Neuronal stem cell (in vitro differentiated cells): ENCODE data around the gene GAPVD1.
A peak's percentile ranks its signal among the peaks of the same experiment; 100 is the strongest.

Experiments
- DNase-seq: peaks from one replicate; pipeline ENCODE4 v3.0.0-alpha.2; 2013; ENCODE audit warnings: low spot score
- H2AFZ ChIP-seq: one replicate; pipeline ENCODE4 v1.6.1; 2013; ENCODE audit warnings: mild to moderate bottlenecking, low read length, inconsistent platforms
- H2AK5ac ChIP-seq: 2 replicates; pipeline ENCODE4 v1.6.1; 2013; ENCODE audit warnings: low read depth, mild to moderate bottlenecking, inconsistent platforms, low read length, moderate library complexity, mixed read lengths
- H2BK120ac ChIP-seq: 2 replicates; pipeline ENCODE4 v1.6.1; 2013; ENCODE audit warnings: low read depth, mild to moderate bottlenecking, inconsistent platforms, low read length, moderate library complexity, mixed read lengths
- H2BK12ac ChIP-seq: one replicate; pipeline ENCODE4 v1.6.1; 2013; ENCODE audit warnings: low read length, inconsistent platforms
- H2BK15ac ChIP-seq: 2 replicates; pipeline ENCODE4 v1.6.1; 2013; ENCODE audit warnings: mild to moderate bottlenecking, low read length, inconsistent platforms, mixed read lengths
- H2BK5ac ChIP-seq: one replicate; pipeline ENCODE4 v1.6.1; 2013; ENCODE audit warnings: inconsistent platforms, mild to moderate bottlenecking, low read length, moderate library complexity
- H3K14ac ChIP-seq: one replicate; pipeline ENCODE4 v1.6.1; 2013; ENCODE audit warnings: low read length, inconsistent platforms
- H3K18ac ChIP-seq: 2 replicates; pipeline ENCODE4 v1.6.1; 2013; ENCODE audit warnings: low read length, inconsistent platforms
- H3K23ac ChIP-seq: 2 replicates; pipeline ENCODE4 v1.6.1; 2013; ENCODE audit warnings: low read depth, mild to moderate bottlenecking, mixed read lengths, low read length, inconsistent platforms; ENCODE audit not compliant: poor library complexity
- H3K27ac ChIP-seq: replicated peaks from 3 replicates; pipeline ENCODE4 v1.5.1; 2013; ENCODE audit warnings: low read length, inconsistent platforms
- H3K27me3 ChIP-seq, 3 experiments: 2 replicates each; pipeline ENCODE4 v1.6.1; 2013; ENCODE audit warnings: low read length in 3 of 3, mild to moderate bottlenecking in 2 of 3, inconsistent platforms in 1 of 3, low read depth in 1 of 3, mixed read lengths in 1 of 3, moderate library complexity in 1 of 3; ENCODE audit not compliant: control insufficient read depth in 3 of 3, insufficient read depth in 3 of 3
- H3K36me3 ChIP-seq, 2 donors: replicated peaks in 1 of 2; 2 replicates each; pipeline ENCODE4 v1.6.1; 2013; ENCODE audit warnings: low read length in 2 of 2; ENCODE audit not compliant: control insufficient read depth in 2 of 2, insufficient read depth in 2 of 2
- H3K4ac ChIP-seq: 2 replicates; pipeline ENCODE4 v1.6.1; 2013; ENCODE audit warnings: inconsistent platforms, mild to moderate bottlenecking, low read length, moderate library complexity
- H3K4me1 ChIP-seq, 2 donors: 1 replicate in 1 of 2; 2 replicates in 1 of 2; pipeline ENCODE4 v1.6.1; 2013; ENCODE audit warnings: low read length in 2 of 2, low read depth in 1 of 2; ENCODE audit not compliant: control insufficient read depth in 2 of 2, insufficient read depth in 1 of 2
- H3K4me2 ChIP-seq: one replicate; pipeline ENCODE4 v1.6.1; 2013; ENCODE audit warnings: mild to moderate bottlenecking, low read length, inconsistent platforms; ENCODE audit not compliant: insufficient read depth, poor library complexity, severe bottlenecking
- H3K4me3 ChIP-seq, 2 donors: 2 replicates each; pipeline ENCODE4 v1.5.1; 2013; ENCODE audit warnings: low read length in 2 of 2, mild to moderate bottlenecking in 2 of 2, inconsistent platforms in 1 of 2, moderate library complexity in 1 of 2
- H3K79me1 ChIP-seq: one replicate; pipeline ENCODE4 v1.6.1; 2013; ENCODE audit warnings: low read depth, mild to moderate bottlenecking, inconsistent platforms, low read length, moderate library complexity
- H3K9ac ChIP-seq: one replicate; pipeline ENCODE4 v1.6.1; 2013; ENCODE audit warnings: mild to moderate bottlenecking, low read depth, low read length, inconsistent platforms; ENCODE audit not compliant: poor library complexity
- H3K9me3 ChIP-seq, 2 donors: replicated peaks in 1 of 2; 2 replicates each; pipeline versions ENCODE3 to v1.6.1; 2013; ENCODE audit warnings: low read length in 2 of 2, mild to moderate bottlenecking in 2 of 2, inconsistent platforms in 1 of 2, low read depth in 1 of 2, mixed read lengths in 1 of 2, moderate library complexity in 1 of 2; ENCODE audit not compliant: control insufficient read depth in 2 of 2, insufficient read depth in 1 of 2
- H4K8ac ChIP-seq: one replicate; pipeline ENCODE4 v1.6.1; 2013; ENCODE audit warnings: low read depth, mild to moderate bottlenecking, inconsistent platforms, low read length, moderate library complexity
- H4K91ac ChIP-seq: one replicate; pipeline ENCODE4 v1.6.1; 2013; ENCODE audit warnings: low read length, low read depth, mild to moderate bottlenecking, inconsistent platforms; ENCODE audit not compliant: poor library complexity
- WGBS, 2 donors: extraction: QIAGEN DNeasy Blood & Tissue Kit; methylation state at CpG; one replicate each; pipeline ENCODE4 v1.1.7; 2013; ENCODE audit warnings: missing lambda C conversion rate in 2 of 2, mixed read lengths in 1 of 2; ENCODE audit not compliant: insufficient read length in 2 of 2, insufficient replicate concordance in 1 of 2; ENCODE audit errors: extremely low coverage in 2 of 2; 5-methylcytosine and 5-hydroxymethylcytosine counted together

The GAPVD1 gene

GRCh38 chr9:125380406-125380805 lies 118.8 kb downstream of the GAPVD1 start:
- Histone ChIP-seq H3K9me3 (no peaks in the 10 kb centered on the region), H3K27ac (no peak overlapping the region), H2BK5ac (no peak overlapping the region), H4K8ac (no peak overlapping the region), H4K91ac (no peak overlapping the region), H3K79me1 (no peaks in the 10 kb centered on the region), H3K4me2 (no peak overlapping the region), H3K18ac (no peak overlapping the region), H3K4ac (no peak overlapping the region), H2BK15ac (no peak overlapping the region), H3K23ac (peak overlapping the region; percentile 20), H3K4me1 (no peaks in the 10 kb centered on the region), H3K27me3 (no peaks in the 10 kb centered on the region), H2BK12ac (no peak overlapping the region), H2AK5ac (no peak overlapping the region), H2AFZ (no peak overlapping the region), H3K14ac (no peak overlapping the region), H3K36me3 (no peaks in the 10 kb centered on the region), H2BK120ac (no peak overlapping the region), H3K4me3 (no peak overlapping the region), H3K9ac (no peak overlapping the region)
- no peak for DNase-seq
- no CpG with 5 or more reads among the region's 8 CpGs for WGBS, 2 donors

- no peak for DNase-seq
Measured at GRCh38 chr9:125387861-125388524, 126.4 kb downstream of the GAPVD1 start.

GRCh38 chr9:125388978-125389377 lies 127.4 kb downstream of the GAPVD1 start:
- no peak overlapping the region for H4K8ac ChIP-seq
- H2AFZ ChIP-seq = peak overlapping the region; percentile 48
- no peak overlapping the region for H3K4me3 ChIP-seq
- H3K9me3 ChIP-seq = peaks cover 0 to 2% of the 10 kb centered on the region in 2 donors
- H3K27me3 ChIP-seq = no peaks in the 10 kb centered on the region
- H3K9ac ChIP-seq = no peak overlapping the region
- H2BK15ac ChIP-seq = peak overlapping the region; percentile 21
- peak overlapping the region; percentile 80 for H3K18ac ChIP-seq
- no peak overlapping the region for H2BK12ac ChIP-seq
- DNase-seq = no peak
- no peaks in the 10 kb centered on the region for H3K36me3 ChIP-seq
- H3K14ac ChIP-seq = no peak overlapping the region
- H3K4ac ChIP-seq = no peak overlapping the region
- peak overlapping the region; percentile 54 for H2BK5ac ChIP-seq
- WGBS, 2 donors = no CpG with 5 or more reads among the region's 6 CpGs
- H2BK120ac ChIP-seq = no peak overlapping the region
- no peaks in the 10 kb centered on the region for H3K79me1 ChIP-seq
- peak overlapping the region; percentile 79 for H2AK5ac ChIP-seq
- H4K91ac ChIP-seq = no peak overlapping the region
- no peak overlapping the region for H3K23ac ChIP-seq
- no peak overlapping the region for H3K27ac ChIP-seq
- peaks cover 8 to 11% of the 10 kb centered on the region in 2 donors for H3K4me1 ChIP-seq
- no peak overlapping the region for H3K4me2 ChIP-seq

More at GRCh38 chr9:125387861-125388524, 126.4 kb downstream of the GAPVD1 start:
- H3K4ac ChIP-seq = no peak overlapping the region
- no peak overlapping the region for H3K9ac ChIP-seq
- no peak overlapping the region for H2BK12ac ChIP-seq
- H3K4me2 ChIP-seq = no peak overlapping the region
- no peak overlapping the region for H3K4me3 ChIP-seq
- no peak overlapping the region for H3K23ac ChIP-seq
- no peak overlapping the region for H2AK5ac ChIP-seq
- peak overlapping the region; percentile 67 for H2AFZ ChIP-seq
- no peak overlapping the region for H4K91ac ChIP-seq
- peak overlapping the region; percentile 19 for H3K18ac ChIP-seq
- no peaks in the 10 kb centered on the region for H3K27me3 ChIP-seq
- H3K79me1 ChIP-seq = no peaks in the 10 kb centered on the region
- no peak overlapping the region for H2BK120ac ChIP-seq
- no peak overlapping the region for H2BK15ac ChIP-seq
- H3K14ac ChIP-seq = no peak overlapping the region
- H3K36me3 ChIP-seq = no peaks in the 10 kb centered on the region
- no CpG with 5 or more reads among the region's 14 CpGs for WGBS, 2 donors
- peak overlapping the region; percentile 54 for H2BK5ac ChIP-seq
- no peak overlapping the region for H4K8ac ChIP-seq
- peaks cover 8 to 11% of the 10 kb centered on the region in 2 donors for H3K4me1 ChIP-seq
- peaks cover 0 to 2% of the 10 kb centered on the region in 2 donors for H3K9me3 ChIP-seq
- H3K27ac ChIP-seq = no peak overlapping the region

- H2AFZ ChIP-seq = peak overlapping the region; percentile 33
- WGBS, 2 donors = no CpG with 5 or more reads among the region's 6 CpGs
- no peak overlapping the region for H2AK5ac ChIP-seq
- H3K9me3 ChIP-seq = peaks cover 0 to 2% of the 10 kb centered on the region in 2 donors
- H3K23ac ChIP-seq = no peak overlapping the region
- H3K18ac ChIP-seq = no peak overlapping the region
- H2BK5ac ChIP-seq = no peak overlapping the region
- no peak overlapping the region for H2BK120ac ChIP-seq
- H3K9ac ChIP-seq = no peak overlapping the region
- H3K4me3 ChIP-seq = no peak overlapping the region
- H3K4me1 ChIP-seq = peaks cover 8 to 11% of the 10 kb centered on the region in 2 donors
- H3K27me3 ChIP-seq = no peaks in the 10 kb centered on the region
- H3K79me1 ChIP-seq = no peaks in the 10 kb centered on the region
- H4K91ac ChIP-seq = no peak overlapping the region
- H3K36me3 ChIP-seq = no peaks in the 10 kb centered on the region
- DNase-seq = no peak
- H3K14ac ChIP-seq = no peak overlapping the region
- H3K27ac ChIP-seq = no peak overlapping the region
- H4K8ac ChIP-seq = no peak overlapping the region
- H2BK12ac ChIP-seq = no peak overlapping the region
- no peak overlapping the region for H2BK15ac ChIP-seq
- H3K4ac ChIP-seq = no peak overlapping the region
- no peak overlapping the region for H3K4me2 ChIP-seq
Measured at GRCh38 chr9:125391704-125392103, 130.1 kb downstream of the GAPVD1 start.
